PC-9 (cell line): Measurements from ENCODE around the gene TCP11L1. TPM values are rescaled to one million over a fixed set of nuclear protein-coding genes. Genes with fewer than 3 reads are reported as not detected.
A peak's percentile ranks its signal among the peaks of the same experiment; 100 is the strongest.

Source experiments
- BruUV-seq: library from RNA; stranded (reverse); fragments of 400-500 nt; replicated peaks from 2 replicates; lab custom pipeline; 2021; lab: Mats Ljungman, UMichigan
- CTCF ChIA-PET: fragments of 300-600 bp; sonication (Branson Sonifier 250); formaldehyde crosslinking; loops from one replicate; lab custom pipeline; 2022; ENCODE audit warnings: antibody characterized with exemption; lab: Charles Lee
- POLR2A ChIA-PET: fragments of 300-600 bp; sonication (Branson Sonifier 250); formaldehyde crosslinking; loops from one replicate; lab custom pipeline; 2022; ENCODE audit warnings: antibody characterized with exemption; ENCODE audit not compliant: unreplicated experiment; lab: Charles Lee
- DNase-seq, 2 experiments: peaks; one replicate each; pipeline versions ENCODE4 v3.0.0 to v3.0.0-alpha.2; 2015 to 2022; ENCODE audit warnings: mixed read lengths in 1 of 2
- H2AFZ ChIP-seq: fragments of 200-600 bp; sonication (generic); 2 replicates; pipeline ENCODE4 v1.8.1; 2017; ENCODE audit warnings: antibody characterized with exemption
- H3F3A ChIP-seq: fragments of 200-600 bp; sonication (generic); 2 replicates; pipeline ENCODE4 v1.8.1; 2017; ENCODE audit warnings: antibody characterized with exemption, mild to moderate bottlenecking, low read depth; ENCODE audit not compliant: insufficient read depth
- H3K27ac ChIP-seq: fragments of 200-600 bp; sonication (generic); 2 replicates; pipeline ENCODE4 v1.6.1; 2016; ENCODE audit warnings: mixed run types
- H3K27me3 ChIP-seq: fragments of 200-600 bp; sonication (generic); 2 replicates; pipeline ENCODE4 v1.6.1; 2016; ENCODE audit warnings: low read depth, mixed run types; ENCODE audit not compliant: insufficient read depth
- H3K36me3 ChIP-seq: fragments of 200-600 bp; sonication (generic); 2 replicates; pipeline ENCODE4 v1.6.1; 2016; ENCODE audit warnings: low read depth, mixed run types
- H3K4me1 ChIP-seq: fragments of 200-600 bp; sonication (generic); replicated peaks from 2 replicates; pipeline ENCODE4 v1.6.1; 2016; ENCODE audit warnings: mixed run types; ENCODE audit not compliant: insufficient read depth
- H3K4me2 ChIP-seq: fragments of 200-600 bp; sonication (generic); 2 replicates; pipeline ENCODE4 v1.6.1; 2017; ENCODE audit warnings: mixed run types
- H3K4me3 ChIP-seq: fragments of 200-600 bp; sonication (generic); 2 replicates; pipeline ENCODE4 v1.6.1; 2016; ENCODE audit warnings: mixed run types
- H3K79me2 ChIP-seq: fragments of 200-600 bp; sonication (generic); 2 replicates; pipeline ENCODE4 v1.6.1; 2017; ENCODE audit warnings: low read depth, mixed run types
- H3K9me2 ChIP-seq: fragments of 200-600 bp; sonication (generic); 2 replicates; pipeline ENCODE4 v1.8.1; 2017; ENCODE audit warnings: mild to moderate bottlenecking; ENCODE audit not compliant: insufficient read depth
- H3K9me3 ChIP-seq: fragments of 200-600 bp; sonication (generic); 2 replicates; pipeline ENCODE4 v1.8.1; 2016; ENCODE audit warnings: low read depth; ENCODE audit not compliant: insufficient read depth
- H4K20me1 ChIP-seq: fragments of 200-600 bp; sonication (generic); 2 replicates; pipeline ENCODE4 v1.8.1; 2017; ENCODE audit not compliant: insufficient read depth
- CTCF ChIP-seq: fragments of 200-600 bp; sonication (generic); conservative IDR thresholded peaks from 2 replicates; pipeline ENCODE4 v1.6.1; 2017; ENCODE audit warnings: mixed run types, antibody characterized with exemption, mild to moderate bottlenecking, moderate library complexity
- EZH2 ChIP-seq: fragments of 200-600 bp; sonication (generic); IDR thresholded peaks from 2 replicates; pipeline ENCODE4 v1.8.0; 2017; ENCODE audit warnings: antibody characterized with exemption, low read depth
- intact Hi-C: fragments of 100-400 bp; cut with micrococcal nuclease; formaldehyde crosslinking; loops from one replicate; pipeline ENCODE4 v1.10.0; 2022; ENCODE audit not compliant: unreplicated experiment
- total RNA-seq: library from RNA; stranded (reverse); gene quantifications from 2 replicates; pipeline ENCODE4 v1.2.3, GENCODE V29; 2021

The TCP11L1 gene
- total RNA-seq, 1 experiment from 2014 or later = 8.1 TPM

GRCh38 chr11:33040862-33041453 is 1.6 kb downstream of the TCP11L1 start:
- Histone ChIP-seq H3F3A (no peaks in the 10 kb centered on the region), H4K20me1 (no peaks in the 10 kb centered on the region), H3K4me2 (peak overlapping the region; percentile 81; the same call in 1 of the 2 replicates), H3K4me1 (peaks cover 10% of the 10 kb centered on the region), H3K36me3 (no peaks in the 10 kb centered on the region), H3K27ac (no peak overlapping the region), H3K27me3 (no peaks in the 10 kb centered on the region), H2AFZ (no peak overlapping the region), H3K79me2 (no peaks in the 10 kb centered on the region), H3K9me3 (no peaks in the 10 kb centered on the region; the same call in 1 of the 2 replicates), H3K4me3 (no peak overlapping the region), H3K9me2 (no peaks in the 10 kb centered on the region)
- no peak for DNase-seq
- intact Hi-C loops = no loop called here
- TF ChIP-seq EZH2 (no peak), CTCF (no peak)
- CTCF ChIA-PET = no interaction called here
- POLR2A ChIA-PET = no interaction called here
- BruUV-seq = no TSS peak

- no peaks in the 10 kb centered on the region for H3K9me2 ChIP-seq
- no peaks in the 10 kb centered on the region for H3K27me3 ChIP-seq
- H3K4me3 ChIP-seq = no peak overlapping the region
- intact Hi-C loops = no loop called here
- no peak overlapping the region for H2AFZ ChIP-seq
- H3K27ac ChIP-seq = no peak overlapping the region
- BruUV-seq = no TSS peak
- no peak for TF ChIP-seq EZH2
- TF ChIP-seq CTCF = no peak
- H3F3A ChIP-seq = no peaks in the 10 kb centered on the region
- no peaks in the 10 kb centered on the region for H4K20me1 ChIP-seq
- H3K9me3 ChIP-seq = no peaks in the 10 kb centered on the region; the same call in 1 of the 2 replicates
- H3K79me2 ChIP-seq = no peaks in the 10 kb centered on the region
- no peak overlapping the region for H3K4me2 ChIP-seq
- peaks cover 11% of the 10 kb centered on the region for H3K4me1 ChIP-seq
- no peak for DNase-seq
- ChIA-PET POLR2A (no interaction called here), CTCF (no interaction called here)
- no peaks in the 10 kb centered on the region for H3K36me3 ChIP-seq
Observed at GRCh38 chr11:33043221-33043830, 4.0 kb downstream of the TCP11L1 start.

DNA sequence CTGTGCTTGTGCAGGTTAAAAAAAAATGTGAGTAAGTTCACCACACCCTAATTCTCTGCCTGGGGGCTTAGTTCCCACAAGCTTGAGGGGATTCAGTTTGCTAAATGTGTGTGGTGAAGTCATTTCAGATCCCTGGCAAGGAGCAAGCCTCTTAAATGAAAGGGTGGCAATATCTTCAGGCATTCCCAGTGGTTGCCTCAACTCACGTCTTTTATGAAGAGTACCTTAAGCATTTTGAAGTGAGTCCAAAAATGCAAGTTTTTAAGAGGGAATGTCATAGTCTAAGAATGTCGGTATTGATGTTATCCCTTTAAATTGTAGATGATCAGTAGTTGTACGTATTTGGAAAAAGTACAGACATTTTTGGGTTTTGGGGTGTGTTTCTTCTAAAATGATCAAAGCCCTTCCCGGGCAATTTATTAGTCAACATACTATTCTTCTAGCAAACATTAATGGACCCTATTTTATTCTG is 4.9 kb downstream of the TCP11L1 start:
- no peak overlapping the region for H3K4me2 ChIP-seq
- POLR2A ChIA-PET = no interaction called here
- DNase-seq = peak in 1 of 2 experiments; percentile 73
- H3K4me3 ChIP-seq = no peak overlapping the region
- H3K36me3 ChIP-seq = no peaks in the 10 kb centered on the region
- H3K27ac ChIP-seq = no peak overlapping the region
- no peaks in the 10 kb centered on the region for H3K27me3 ChIP-seq
- TF ChIP-seq CTCF (no peak), EZH2 (no peak)
- H3K9me2 ChIP-seq = no peaks in the 10 kb centered on the region
- H3K4me1 ChIP-seq = peaks cover 11% of the 10 kb centered on the region
- BruUV-seq = no TSS peak
- intact Hi-C loops = no loop called here
- no peaks in the 10 kb centered on the region for H3K79me2 ChIP-seq
- H2AFZ ChIP-seq = no peak overlapping the region
- H3F3A ChIP-seq = no peaks in the 10 kb centered on the region
- CTCF ChIA-PET = no interaction called here
- H3K9me3 ChIP-seq = no peaks in the 10 kb centered on the region; the same call in 1 of the 2 replicates
- no peaks in the 10 kb centered on the region for H4K20me1 ChIP-seq
